Measurements from ENCODE around the gene KCNH1. TPM values are rescaled to one million over a fixed set of nuclear protein-coding genes. Genes with fewer than 3 reads are reported as not detected.

The KCNH1 gene
- total RNA-seq, 2 donors from 2014 or later = 0.68 to 1.2 TPM

DNA sequence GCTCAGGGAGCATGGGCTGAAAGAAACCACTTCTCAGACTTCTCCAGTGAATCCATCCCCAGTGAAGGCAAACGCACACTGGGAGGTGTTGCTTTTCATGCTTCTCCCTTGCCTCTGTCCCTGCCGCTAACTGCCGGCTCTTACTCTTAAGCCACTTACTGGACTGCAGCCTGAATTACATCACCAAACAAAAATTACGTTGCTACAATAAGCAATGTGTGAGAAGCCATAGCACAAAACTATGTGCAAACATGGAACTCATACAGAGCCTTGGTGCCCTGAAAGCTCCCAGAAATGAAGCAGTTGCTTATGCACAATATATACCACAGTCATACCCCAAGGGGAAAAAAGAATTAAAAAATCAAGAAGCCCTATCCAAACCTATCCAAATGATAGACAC, 375.2 kb downstream of the KCNH1 start:
- Histone ChIP-seq H3K9me3 (no peaks in the 10 kb centered on the region), H3K27ac (no peak overlapping the region), H3K4me3 (no peak overlapping the region), H3K4me1 (replicated peaks) (no peaks in the 10 kb centered on the region), H3K27me3 (replicated peaks; ENCODE audit: insufficient read depth) (no peaks in the 10 kb centered on the region), H3K36me3 (no peaks in the 10 kb centered on the region)
- TF ChIP-seq POLR2A (IDR thresholded peaks at IDR 0.05) (no peak), POLR2AphosphoS5 (IDR thresholded peaks at IDR 0.05) (no peak)
- TF ChIP-seq, protein P1, sequence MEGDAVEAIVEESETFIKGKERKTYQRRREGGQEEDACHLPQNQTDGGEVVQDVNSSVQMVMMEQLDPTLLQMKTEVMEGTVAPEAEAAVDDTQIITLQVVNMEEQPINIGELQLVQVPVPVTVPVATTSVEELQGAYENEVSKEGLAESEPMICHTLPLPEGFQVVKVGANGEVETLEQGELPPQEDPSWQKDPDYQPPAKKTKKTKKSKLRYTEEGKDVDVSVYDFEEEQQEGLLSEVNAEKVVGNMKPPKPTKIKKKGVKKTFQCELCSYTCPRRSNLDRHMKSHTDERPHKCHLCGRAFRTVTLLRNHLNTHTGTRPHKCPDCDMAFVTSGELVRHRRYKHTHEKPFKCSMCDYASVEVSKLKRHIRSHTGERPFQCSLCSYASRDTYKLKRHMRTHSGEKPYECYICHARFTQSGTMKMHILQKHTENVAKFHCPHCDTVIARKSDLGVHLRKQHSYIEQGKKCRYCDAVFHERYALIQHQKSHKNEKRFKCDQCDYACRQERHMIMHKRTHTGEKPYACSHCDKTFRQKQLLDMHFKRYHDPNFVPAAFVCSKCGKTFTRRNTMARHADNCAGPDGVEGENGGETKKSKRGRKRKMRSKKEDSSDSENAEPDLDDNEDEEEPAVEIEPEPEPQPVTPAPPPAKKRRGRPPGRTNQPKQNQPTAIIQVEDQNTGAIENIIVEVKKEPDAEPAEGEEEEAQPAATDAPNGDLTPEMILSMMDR (IDR thresholded peaks at IDR 0.05) = no peak
- 72% methylated on average over 4 of the region's 4 CpGs for WGBS
- intact Hi-C loops (cut with DNase I) = no loop called here
- DNase-seq (ENCODE audit: low spot score) = no peak

DNA sequence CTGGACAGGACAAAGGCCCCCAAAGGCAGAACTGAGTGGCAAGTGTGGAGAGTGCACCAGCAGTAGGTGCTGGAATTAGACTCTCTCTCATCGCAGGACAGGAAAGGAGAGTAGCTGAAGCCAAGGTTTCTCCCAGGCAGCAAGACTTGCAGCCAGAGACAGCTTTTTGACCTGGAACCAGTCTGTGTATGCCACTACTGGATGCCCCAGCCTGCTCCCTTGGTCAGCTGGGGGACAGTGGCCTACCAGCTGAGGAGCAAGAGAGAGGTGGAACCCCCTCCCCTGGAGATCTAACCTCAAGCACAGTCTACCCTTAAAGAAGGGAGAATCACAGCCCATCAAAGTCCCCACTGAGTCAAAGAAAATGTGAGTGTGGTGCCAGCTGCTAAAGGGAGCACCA, 375.7 kb downstream of the KCNH1 start:
- no peak overlapping the region for H3K4me3 ChIP-seq
- H3K27me3 ChIP-seq (replicated peaks; ENCODE audit: insufficient read depth) = no peaks in the 10 kb centered on the region
- no peak for DNase-seq (ENCODE audit: low spot score)
- no peaks in the 10 kb centered on the region for H3K36me3 ChIP-seq
- 100% methylated on average over 1 of the region's 1 CpG for WGBS
- H3K9me3 ChIP-seq = no peaks in the 10 kb centered on the region
- TF ChIP-seq POLR2AphosphoS5 (IDR thresholded peaks at IDR 0.05) (no peak), POLR2A (IDR thresholded peaks at IDR 0.05) (no peak)
- TF ChIP-seq, protein P1 (IDR thresholded peaks at IDR 0.05) = no peak
- intact Hi-C loops (cut with DNase I) = no loop called here
- no peaks in the 10 kb centered on the region for H3K4me1 ChIP-seq (replicated peaks)
- H3K27ac ChIP-seq = no peak overlapping the region

GRCh38 chr1:210757677-210758076, 376.3 kb downstream of the KCNH1 start:
- no peak overlapping the region for H3K4me3 ChIP-seq
- H3K36me3 ChIP-seq = no peaks in the 10 kb centered on the region
- TF ChIP-seq POLR2AphosphoS5 (IDR thresholded peaks at IDR 0.05) (no peak), POLR2A (IDR thresholded peaks at IDR 0.05) (no peak)
- TF ChIP-seq, protein P1 (IDR thresholded peaks at IDR 0.05) = no peak
- H3K27me3 ChIP-seq (replicated peaks; ENCODE audit: insufficient read depth) = no peaks in the 10 kb centered on the region
- H3K4me1 ChIP-seq (replicated peaks) = no peaks in the 10 kb centered on the region
- 86% methylated on average over 1 of the region's 1 CpG for WGBS
- no peak overlapping the region for H3K27ac ChIP-seq
- intact Hi-C loops (cut with DNase I) = no loop called here
- H3K9me3 ChIP-seq = no peaks in the 10 kb centered on the region
- no peak for DNase-seq (ENCODE audit: low spot score)

DNA sequence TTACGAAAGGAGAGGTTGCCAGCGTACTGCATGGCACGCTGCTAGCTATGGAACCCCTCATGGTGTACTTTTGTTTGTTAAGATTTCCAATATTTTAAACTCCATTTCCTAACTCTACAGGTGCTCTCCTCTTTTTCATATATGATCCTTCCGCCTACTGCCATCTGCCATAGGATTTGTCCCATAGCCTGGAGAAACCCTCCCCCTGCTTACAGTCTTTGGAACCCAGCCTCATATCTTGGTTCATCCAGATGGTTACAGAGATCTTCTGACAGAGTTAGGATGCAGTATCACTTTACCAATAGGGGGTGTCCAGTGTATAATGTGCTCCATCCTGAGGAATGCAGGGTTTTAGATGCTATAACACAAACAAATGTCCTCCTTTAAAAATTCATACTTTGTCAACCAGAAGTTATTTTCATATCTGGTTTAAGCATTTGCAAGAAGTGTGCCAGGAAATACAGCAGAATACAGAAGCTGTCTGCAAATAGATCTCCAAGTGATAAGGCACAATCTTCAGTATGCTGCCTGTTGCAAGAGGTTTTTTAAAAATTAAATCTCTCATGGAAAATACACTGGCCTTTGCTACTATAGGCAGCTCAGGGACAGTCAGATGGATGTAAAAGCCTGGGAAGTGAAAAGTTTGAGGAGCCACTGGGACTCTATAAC, 377.8 kb downstream of the KCNH1 start:
- H3K4me1 ChIP-seq (replicated peaks) = no peaks in the 10 kb centered on the region
- H3K27ac ChIP-seq = no peak overlapping the region
- H3K4me3 ChIP-seq = no peak overlapping the region
- TF ChIP-seq, protein P1 (IDR thresholded peaks at IDR 0.05) = no peak
- TF ChIP-seq POLR2A (IDR thresholded peaks at IDR 0.05) (no peak), POLR2AphosphoS5 (IDR thresholded peaks at IDR 0.05) (no peak)
- H3K9me3 ChIP-seq = no peaks in the 10 kb centered on the region
- no peaks in the 10 kb centered on the region for H3K27me3 ChIP-seq (replicated peaks; ENCODE audit: insufficient read depth)
- H3K36me3 ChIP-seq = no peaks in the 10 kb centered on the region
- WGBS = 90% methylated on average over 4 of the region's 4 CpGs
- no peak for DNase-seq (ENCODE audit: low spot score)
- intact Hi-C loops (cut with DNase I) = no loop called here

Data from prostate gland (tissue), 2 donors.